ENCODE data around the gene EXOSC5.
A peak's percentile ranks its signal among the peaks of the same experiment; 100 is the strongest.
"Not testable (repeated sequence)": the region's sequence is repeated elsewhere in the genome, so short reads cannot be mapped to it uniquely, and the experiment has no call there.

The EXOSC5 gene

GRCh38 chr19:41397086-41398049 is at the start of gene EXOSC5, which contains the start of gene BCKDHA:
TSS of gene EXOSC5 (minus strand) at chr19:41397359. CDS start at chr19:41397328, 31 bp downstream.
TSS of gene BCKDHA (plus strand) at chr19:41397818. CDS start at chr19:41397828, 10 bp downstream.
- peak; percentile 99 for DNase-seq

- DNase-seq = no peak
These were observed 48.4 kb upstream of the EXOSC5 start for GRCh38 chr19:41445575-41445974.

- DNase-seq = no peak
These were observed 46.8 kb upstream of the EXOSC5 start for GRCh38 chr19:41443813-41444455.

- DNase-seq = no peak
These were observed 45.6 kb upstream of the EXOSC5 start, which contains the start of gene ERICH4 for GRCh38 chr19:41442473-41443355. TSS of gene ERICH4 (plus strand) at chr19:41443156. CDS start at chr19:41443170, 14 bp downstream.

- no peak for DNase-seq
These were observed 44.3 kb upstream of the EXOSC5 start for GRCh38 chr19:41441321-41441945.

- peak; percentile 98 for DNase-seq
These were observed 42.5 kb upstream of the EXOSC5 start, which contains the start of gene DMAC2 for GRCh38 chr19:41439441-41440222. TSS of gene DMAC2 (minus strand) at chr19:41439912. CDS start at chr19:41439899, 13 bp downstream.

- DNase-seq = no peak
These were observed 40.9 kb upstream of the EXOSC5 start for GRCh38 chr19:41437944-41438574.

- DNase-seq = no peak
These were observed 39.5 kb upstream of the EXOSC5 start for GRCh38 chr19:41436674-41436951.

- no peak for DNase-seq
These were observed 38.9 kb upstream of the EXOSC5 start for GRCh38 chr19:41435936-41436673.

- not testable (repeated sequence) for DNase-seq
These were observed 38.2 kb upstream of the EXOSC5 start for GRCh38 chr19:41435376-41435775.

- no peak for DNase-seq
These were observed 37.3 kb upstream of the EXOSC5 start for GRCh38 chr19:41434450-41434849.

- DNase-seq = no peak
These were observed 36.0 kb upstream of the EXOSC5 start for GRCh38 chr19:41433171-41433570.

GRCh38 chr19:41431426-41432386 is 34.5 kb upstream of the EXOSC5 start:
- no peak for DNase-seq

- DNase-seq = no peak
These were observed 33.8 kb upstream of the EXOSC5 start for GRCh38 chr19:41430922-41431321.

- DNase-seq = no peak
These were observed 31.3 kb upstream of the EXOSC5 start for GRCh38 chr19:41428481-41428859.

GRCh38 chr19:41427647-41428480 is 30.7 kb upstream of the EXOSC5 start:
- DNase-seq = peak; percentile 32

GRCh38 chr19:41426952-41427646 is 29.9 kb upstream of the EXOSC5 start, which contains the start of gene B3GNT8:
TSS of gene B3GNT8 (minus strand) at chr19:41427374. CDS start at chr19:41426778, 596 bp downstream.
- DNase-seq = peak; percentile 47

Measured in stimulated activated CD4-positive, alpha-beta T cell treated with anti-CD3 and anti-CD28 coated beads, Interleukin-4, amount 100 ng/mL, for 24 hours (primary cell).